Hematopoietic multipotent progenitor cell treated with erythropoietin and hydrocortisone succinate and interleukin-3 and kit ligand, for 8 days (in vitro differentiated cells): ENCODE results near the gene KRIT1.

Experiments
- DNase-seq: peaks from one replicate; pipeline ENCODE4 v3.0.0-alpha.2; 2015

The KRIT1 gene

DNA sequence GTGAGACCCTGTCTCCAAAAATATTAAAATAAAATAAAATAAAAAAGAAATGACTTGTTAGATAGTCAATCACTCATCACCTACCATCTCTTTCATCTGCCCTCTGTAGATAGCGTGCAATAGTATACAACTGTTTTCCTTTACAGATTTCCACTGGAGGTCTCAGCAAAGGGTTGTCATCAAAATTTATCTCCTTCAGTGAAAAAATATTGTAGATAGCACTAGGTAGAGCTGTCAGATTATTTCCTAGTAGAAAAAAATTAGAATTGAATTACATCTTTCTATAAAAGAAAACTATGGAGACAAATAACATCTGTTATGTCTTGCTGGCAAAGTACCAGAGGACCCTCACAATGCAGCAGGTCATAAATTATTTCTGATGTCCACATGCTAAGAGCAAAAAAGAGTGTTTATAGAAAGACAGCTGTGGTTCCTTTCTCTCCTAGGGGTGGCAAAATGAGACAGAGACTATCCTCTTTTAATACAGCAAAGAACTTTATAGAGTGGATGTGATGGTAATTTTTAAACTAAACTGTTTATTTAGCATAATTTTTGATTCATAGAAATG lies 95.2 kb downstream of the KRIT1 start:
- DNase-seq: no peak

DNA sequence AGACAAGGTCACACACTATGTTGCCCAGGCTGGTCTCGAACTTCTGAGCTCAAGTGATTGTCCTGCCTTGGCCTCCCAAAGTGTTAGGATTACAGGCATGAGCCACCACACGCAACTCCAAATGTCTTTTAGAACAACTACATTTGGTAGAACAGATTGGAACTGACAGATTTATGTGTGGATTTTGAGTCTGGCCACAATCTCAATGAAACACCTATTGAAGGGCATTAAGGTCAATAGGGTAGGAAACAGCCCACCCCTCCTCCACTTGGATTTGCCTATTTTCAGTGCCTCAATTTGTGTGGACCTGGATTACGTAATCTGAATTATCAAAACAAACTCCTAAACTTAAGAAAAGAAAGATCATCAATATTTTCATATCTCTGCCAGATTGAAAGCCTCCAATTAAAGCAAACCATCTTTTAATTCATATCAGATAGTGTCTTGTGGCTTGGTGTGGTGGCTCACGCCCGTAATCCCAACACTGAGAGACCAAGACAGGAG lies 95.9 kb downstream of the KRIT1 start:
- DNase-seq: no peak
